ENCODE results near the gene PPCDC.

PPCDC gene

DNA sequence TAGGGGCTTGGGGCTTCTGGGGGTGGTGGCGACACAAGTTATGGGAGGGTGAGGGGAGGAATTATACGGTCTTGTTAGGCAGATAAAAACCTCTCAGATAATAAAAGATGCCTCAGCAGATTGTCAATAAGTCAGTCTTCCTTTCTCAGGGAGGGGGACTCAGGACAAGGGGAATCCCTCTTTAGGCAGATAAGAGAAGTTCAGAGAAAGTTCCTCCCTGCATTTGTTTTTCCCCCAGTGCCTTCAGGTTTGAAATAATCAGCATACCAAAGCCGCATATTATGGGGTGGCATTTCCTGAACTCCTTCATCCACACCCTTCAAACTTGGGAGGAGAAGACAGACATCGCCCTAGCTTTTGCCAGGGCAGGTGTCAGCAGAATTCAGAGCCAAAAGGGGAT, 8.5 kb downstream of the PPCDC start:
- Histone ChIP-seq H3K9ac (ENCODE audit: low read length) (no peak overlapping the region), H3K36me3 (ENCODE audit: control insufficient read depth, insufficient read depth, low read length, severe bottlenecking) (no peaks in the 10 kb centered on the region)

DNA sequence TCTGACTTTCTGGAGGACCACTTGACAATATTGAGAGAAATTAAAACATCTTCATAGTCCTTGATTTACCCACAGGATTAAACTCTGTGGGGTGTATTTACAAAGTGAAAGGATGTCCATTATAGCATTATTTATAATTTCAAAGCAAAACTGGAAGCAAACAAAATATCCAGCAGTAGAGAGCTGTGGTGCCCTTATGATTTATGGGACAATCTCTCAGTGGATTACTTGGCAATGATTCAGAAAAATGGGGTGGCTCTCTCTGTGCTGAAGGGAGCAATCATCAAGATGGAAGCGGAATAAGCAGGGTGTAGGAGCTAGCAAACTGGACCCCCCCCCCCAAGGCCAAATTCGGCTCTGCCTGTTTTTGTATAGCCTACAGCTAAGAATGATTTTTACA, 9.0 kb downstream of the PPCDC start:
- Histone ChIP-seq H3K36me3 (ENCODE audit: control insufficient read depth, insufficient read depth, low read length, severe bottlenecking) (no peaks in the 10 kb centered on the region), H3K4me1 (ENCODE audit: control insufficient read depth, insufficient read depth, low read length) (peaks cover 30% of the 10 kb centered on the region), H3K4me3 (ENCODE audit: low read length) (no peak overlapping the region), H3K9me3 (ENCODE audit: control insufficient read depth, low read length) (no peaks in the 10 kb centered on the region), H3K27me3 (replicated peaks; ENCODE audit: control insufficient read depth, insufficient read depth, low read length) (no peaks in the 10 kb centered on the region), H3K9ac (ENCODE audit: low read length) (no peak overlapping the region)
- no peak for DNase-seq (ENCODE audit: low read depth)

More for the DNA sequence above, 8.5 kb downstream of the PPCDC start:
- Histone ChIP-seq H3K9me3 (ENCODE audit: control insufficient read depth, low read length) (no peaks in the 10 kb centered on the region), H3K4me3 (ENCODE audit: low read length) (no peak overlapping the region), H3K27me3 (replicated peaks; ENCODE audit: control insufficient read depth, insufficient read depth, low read length) (no peaks in the 10 kb centered on the region), H3K4me1 (ENCODE audit: control insufficient read depth, insufficient read depth, low read length) (peaks cover 30% of the 10 kb centered on the region)
- no peak for DNase-seq (ENCODE audit: low read depth)

DNA sequence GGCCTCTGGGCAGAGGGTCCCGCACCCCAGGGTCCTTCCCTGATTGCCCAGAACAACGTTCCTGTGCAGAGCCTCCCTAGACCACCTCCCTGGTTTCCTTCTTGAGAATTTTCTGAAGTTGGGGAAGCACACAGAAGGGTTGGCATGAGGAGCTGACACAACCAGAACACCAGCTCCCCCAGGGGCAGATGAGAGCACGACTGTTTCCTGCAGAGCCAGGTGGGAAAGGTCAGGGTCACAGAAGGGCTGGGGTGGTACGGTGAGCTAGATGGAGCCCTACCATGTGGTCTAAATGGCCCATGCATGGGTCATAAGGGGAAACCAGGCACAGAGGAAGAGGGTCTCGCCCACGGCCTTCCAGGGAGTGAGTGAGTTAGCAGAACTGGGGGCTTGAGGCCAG, 10.4 kb downstream of the PPCDC start:
- Histone ChIP-seq H3K27me3 (replicated peaks; ENCODE audit: control insufficient read depth, insufficient read depth, low read length) (no peaks in the 10 kb centered on the region), H3K9ac (ENCODE audit: low read length) (no peak overlapping the region), H3K36me3 (ENCODE audit: control insufficient read depth, insufficient read depth, low read length, severe bottlenecking) (no peaks in the 10 kb centered on the region), H3K4me1 (ENCODE audit: control insufficient read depth, insufficient read depth, low read length) (peaks cover 30% of the 10 kb centered on the region), H3K9me3 (ENCODE audit: control insufficient read depth, low read length) (no peaks in the 10 kb centered on the region), H3K4me3 (ENCODE audit: low read length) (no peak overlapping the region)
- DNase-seq (ENCODE audit: low read depth), result no peak

DNA sequence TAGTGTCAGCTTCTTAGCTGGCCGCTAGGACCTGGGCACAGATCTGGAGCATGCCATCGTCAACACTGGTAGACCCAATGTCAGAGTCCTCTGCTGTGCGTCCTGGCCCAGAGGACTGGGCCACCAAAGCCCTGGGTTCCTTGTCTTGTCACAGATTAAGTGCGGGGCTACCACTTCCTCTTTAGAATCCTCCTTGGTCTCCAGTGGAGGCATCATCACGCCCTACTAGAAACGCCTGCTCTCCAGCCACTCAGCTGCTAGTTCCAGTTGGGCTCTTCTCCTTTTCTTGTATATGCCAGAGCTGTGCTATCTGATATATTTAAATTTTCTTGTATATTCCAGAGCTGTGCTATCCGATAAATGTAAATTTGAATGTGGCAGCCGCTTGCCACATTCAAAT, 11.2 kb downstream of the PPCDC start:
- no peaks in the 10 kb centered on the region for H3K9me3 ChIP-seq (ENCODE audit: control insufficient read depth, low read length)
- H3K27me3 ChIP-seq (replicated peaks; ENCODE audit: control insufficient read depth, insufficient read depth, low read length), result no peaks in the 10 kb centered on the region
- H3K36me3 ChIP-seq (ENCODE audit: control insufficient read depth, insufficient read depth, low read length, severe bottlenecking), result no peaks in the 10 kb centered on the region
- H3K4me1 ChIP-seq (ENCODE audit: control insufficient read depth, insufficient read depth, low read length), result peaks cover 27% of the 10 kb centered on the region
- no peak for DNase-seq (ENCODE audit: low read depth)
- no peak overlapping the region for H3K9ac ChIP-seq (ENCODE audit: low read length)
- no peak overlapping the region for H3K4me3 ChIP-seq (ENCODE audit: low read length)

DNA sequence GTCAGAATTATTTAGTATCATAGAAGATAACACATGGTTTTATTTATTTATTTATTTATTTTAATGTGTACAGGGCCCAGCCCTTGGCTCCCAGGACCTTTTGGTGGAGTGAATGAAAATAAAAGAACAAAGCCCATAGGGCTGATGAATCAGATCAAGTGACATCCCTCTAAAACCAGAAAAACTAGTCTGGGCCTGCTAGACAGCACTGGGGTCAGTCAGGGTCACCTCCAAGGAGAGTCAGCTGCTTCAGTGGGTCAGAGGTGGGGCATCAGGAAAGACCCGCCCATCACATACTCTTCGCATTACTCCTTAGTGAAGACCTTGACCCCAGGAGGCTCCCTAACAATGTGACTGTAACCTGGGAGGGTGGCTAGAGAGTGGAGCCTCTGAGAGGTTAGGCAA, 12.8 kb downstream of the PPCDC start:
- H3K27me3 ChIP-seq (replicated peaks; ENCODE audit: control insufficient read depth, insufficient read depth, low read length), result no peaks in the 10 kb centered on the region
- no peak overlapping the region for H3K9ac ChIP-seq (ENCODE audit: low read length)
- no peak overlapping the region for H3K4me3 ChIP-seq (ENCODE audit: low read length)
- peaks cover 11% of the 10 kb centered on the region for H3K4me1 ChIP-seq (ENCODE audit: control insufficient read depth, insufficient read depth, low read length)
- no peak for DNase-seq (ENCODE audit: low read depth)
- no peaks in the 10 kb centered on the region for H3K36me3 ChIP-seq (ENCODE audit: control insufficient read depth, insufficient read depth, low read length, severe bottlenecking)
- no peaks in the 10 kb centered on the region for H3K9me3 ChIP-seq (ENCODE audit: control insufficient read depth, low read length)

DNA sequence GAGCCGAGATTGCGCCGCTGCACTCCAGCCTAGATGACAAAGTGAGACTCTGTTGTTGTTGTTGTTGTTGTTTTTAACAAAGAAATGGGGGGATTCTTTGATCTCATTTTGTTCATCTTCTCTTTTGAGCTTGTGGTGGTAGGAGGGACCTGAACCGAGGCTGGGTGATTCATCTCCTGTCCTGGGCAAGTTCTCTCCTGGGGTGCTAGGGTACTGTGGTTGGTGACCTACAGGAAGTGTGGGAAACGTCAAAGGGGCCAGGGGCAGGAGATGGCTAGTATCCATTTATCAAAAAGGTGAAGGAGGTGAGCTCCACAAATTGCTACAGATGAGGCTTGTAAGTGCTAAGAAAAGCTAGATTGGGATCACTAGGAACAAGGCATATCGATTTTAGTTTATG, 14.3 kb downstream of the PPCDC start:
- H3K4me3 ChIP-seq (ENCODE audit: low read length), result no peak overlapping the region
- DNase-seq (ENCODE audit: low read depth), result no peak
- H3K27me3 ChIP-seq (replicated peaks; ENCODE audit: control insufficient read depth, insufficient read depth, low read length), result no peaks in the 10 kb centered on the region
- H3K9me3 ChIP-seq (ENCODE audit: control insufficient read depth, low read length), result no peaks in the 10 kb centered on the region
- no peak overlapping the region for H3K9ac ChIP-seq (ENCODE audit: low read length)
- H3K36me3 ChIP-seq (ENCODE audit: control insufficient read depth, insufficient read depth, low read length, severe bottlenecking), result no peaks in the 10 kb centered on the region
- peaks cover 13% of the 10 kb centered on the region for H3K4me1 ChIP-seq (ENCODE audit: control insufficient read depth, insufficient read depth, low read length)

DNA sequence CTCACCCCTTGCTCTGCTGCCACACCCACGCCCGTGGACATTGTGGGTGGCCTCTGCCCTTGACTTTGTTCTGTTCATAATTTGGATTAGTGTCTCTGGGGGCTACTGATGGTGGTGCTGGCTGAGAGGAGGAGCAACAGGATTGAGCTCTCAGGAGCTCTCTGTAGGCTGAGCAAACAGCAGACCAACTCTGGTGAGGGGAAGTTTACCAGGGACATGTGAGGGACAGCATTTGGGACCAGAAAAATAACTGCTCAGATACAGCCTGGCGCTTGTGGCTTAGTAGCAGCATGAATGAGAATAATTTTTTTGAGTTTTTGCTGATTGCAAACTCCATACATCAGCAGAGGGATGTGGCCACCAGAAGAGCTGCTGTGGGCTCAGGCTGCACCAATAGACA, 14.8 kb downstream of the PPCDC start:
- Histone ChIP-seq H3K9ac (ENCODE audit: low read length) (no peak overlapping the region), H3K4me1 (ENCODE audit: control insufficient read depth, insufficient read depth, low read length) (peaks cover 18% of the 10 kb centered on the region), H3K27me3 (replicated peaks; ENCODE audit: control insufficient read depth, insufficient read depth, low read length) (no peaks in the 10 kb centered on the region), H3K36me3 (ENCODE audit: control insufficient read depth, insufficient read depth, low read length, severe bottlenecking) (no peaks in the 10 kb centered on the region), H3K4me3 (ENCODE audit: low read length) (no peak overlapping the region), H3K9me3 (ENCODE audit: control insufficient read depth, low read length) (no peaks in the 10 kb centered on the region)
- DNase-seq (ENCODE audit: low read depth), result no peak

DNA sequence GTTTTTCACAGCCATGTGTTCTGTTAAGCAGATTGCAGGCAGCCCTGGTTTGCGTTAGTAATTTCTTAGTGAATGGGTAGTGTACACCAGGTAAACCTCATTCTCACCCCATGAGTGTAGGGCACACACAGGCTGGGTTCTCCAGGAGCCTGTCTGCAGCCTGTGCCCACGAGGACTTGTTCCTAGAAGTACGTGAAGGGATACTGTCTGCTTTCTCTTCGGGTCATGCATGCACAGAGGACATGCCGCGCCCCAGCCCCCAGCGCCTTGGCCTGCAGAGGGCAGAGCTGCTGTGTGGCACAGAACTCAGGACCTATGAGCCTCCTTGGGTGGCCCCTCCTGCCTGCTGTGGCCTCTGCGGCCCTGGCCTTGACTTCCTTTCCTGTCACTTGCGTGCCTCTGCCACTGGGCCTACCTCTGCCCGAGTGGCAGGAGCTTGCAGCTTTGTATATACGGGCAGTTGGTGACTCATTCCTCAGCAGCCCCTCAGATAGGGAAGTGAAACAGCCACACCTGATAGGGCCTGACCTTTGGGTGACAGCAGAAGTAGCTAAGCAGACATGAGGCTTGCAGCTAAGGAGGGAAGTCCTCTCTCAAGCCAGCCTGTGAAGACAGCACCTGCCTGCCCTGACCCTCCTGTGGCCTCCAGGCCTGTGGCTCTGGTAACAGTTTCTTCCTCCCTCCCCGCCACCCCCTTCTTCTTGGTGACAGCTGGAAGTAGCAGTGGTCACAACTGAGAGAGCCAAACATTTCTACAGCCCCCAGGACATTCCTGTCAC, 19.5 kb downstream of the PPCDC start:
- peak; percentile 47 for DNase-seq (ENCODE audit: low read depth)
- Histone ChIP-seq H3K4me3 (ENCODE audit: low read length) (peak overlapping the region; percentile 59), H3K27me3 (replicated peaks; ENCODE audit: control insufficient read depth, insufficient read depth, low read length) (no peaks in the 10 kb centered on the region), H3K36me3 (ENCODE audit: control insufficient read depth, insufficient read depth, low read length, severe bottlenecking) (no peaks in the 10 kb centered on the region), H3K9ac (ENCODE audit: low read length) (peak overlapping the region; percentile 66), H3K4me1 (ENCODE audit: control insufficient read depth, insufficient read depth, low read length) (peaks cover 37% of the 10 kb centered on the region), H3K9me3 (ENCODE audit: control insufficient read depth, low read length) (no peaks in the 10 kb centered on the region)

DNA sequence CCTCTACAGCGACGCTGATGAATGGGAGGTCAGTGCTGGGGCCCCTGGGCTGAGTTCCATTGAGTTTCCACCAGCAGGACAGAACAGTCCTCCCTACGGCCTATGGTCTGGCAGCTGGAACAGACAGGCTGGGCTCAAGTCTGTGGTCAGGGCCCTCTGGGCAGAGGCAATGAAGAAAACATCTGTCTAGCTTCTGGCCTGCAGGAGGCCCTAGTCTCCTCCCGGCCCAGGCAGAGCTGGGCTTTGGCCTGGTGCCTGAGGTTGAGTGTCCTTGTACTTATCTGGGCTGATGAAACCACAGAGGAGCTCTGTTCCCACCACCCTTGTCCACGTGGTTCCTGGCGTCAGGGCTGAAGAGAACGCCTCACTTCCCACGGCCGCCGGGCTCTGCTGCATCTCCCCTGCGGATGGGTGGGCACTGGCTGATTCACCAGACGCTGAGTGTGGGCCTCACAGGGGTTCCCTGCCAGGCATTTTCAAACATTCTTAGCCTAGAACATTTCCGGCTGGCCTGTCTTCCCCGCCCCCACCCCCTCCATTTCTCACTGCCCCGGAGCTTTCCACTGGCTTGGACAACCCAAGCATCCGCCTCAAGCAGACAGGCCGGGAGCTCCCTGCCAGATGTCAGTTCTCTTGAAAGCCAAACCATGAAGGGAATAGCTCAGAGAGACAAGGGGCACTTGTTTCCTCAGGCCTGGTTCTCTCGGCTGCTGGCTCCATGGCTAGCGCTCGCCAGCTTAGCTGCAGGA, 20.3 kb downstream of the PPCDC start:
- DNase-seq (ENCODE audit: low read depth), result peak; percentile 100
- Histone ChIP-seq H3K36me3 (ENCODE audit: control insufficient read depth, insufficient read depth, low read length, severe bottlenecking) (peaks cover 3% of the 10 kb centered on the region), H3K27me3 (replicated peaks; ENCODE audit: control insufficient read depth, insufficient read depth, low read length) (no peaks in the 10 kb centered on the region), H3K4me3 (ENCODE audit: low read length) (peak overlapping the region; percentile 59), H3K4me1 (ENCODE audit: control insufficient read depth, insufficient read depth, low read length) (peaks cover 36% of the 10 kb centered on the region), H3K9ac (ENCODE audit: low read length) (peak overlapping the region; percentile 69), H3K9me3 (ENCODE audit: control insufficient read depth, low read length) (no peaks in the 10 kb centered on the region)

DNA sequence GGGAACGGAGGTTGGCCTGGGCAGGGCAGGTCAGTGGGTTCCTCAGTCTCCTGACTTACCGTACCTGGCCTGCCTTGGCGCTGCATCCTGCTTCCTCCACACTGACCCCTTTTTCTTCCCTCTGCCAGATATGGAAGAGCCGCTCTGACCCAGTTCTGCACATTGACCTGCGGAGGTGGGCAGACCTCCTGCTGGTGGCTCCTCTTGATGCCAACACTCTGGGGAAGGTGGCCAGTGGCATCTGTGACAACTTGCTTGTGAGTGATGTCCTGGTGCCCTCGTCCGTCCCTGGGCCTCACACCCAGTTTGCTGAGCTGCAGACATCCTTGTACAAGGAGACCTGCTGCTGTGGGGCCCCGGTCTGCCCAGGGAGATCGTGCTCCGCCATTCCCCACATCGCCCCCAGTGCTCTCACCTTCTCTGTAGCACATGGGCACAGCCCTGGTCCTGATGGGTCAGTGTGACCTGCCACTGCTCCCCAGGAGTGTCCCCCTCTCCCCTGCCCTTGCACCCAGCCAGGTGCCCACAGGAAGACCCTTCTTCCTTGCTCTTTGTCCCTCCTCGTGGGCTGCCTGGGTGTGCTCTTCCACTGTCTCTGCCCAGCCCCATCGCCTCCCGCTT, 21.0 kb downstream of the PPCDC start:
- Histone ChIP-seq H3K4me1 (ENCODE audit: control insufficient read depth, insufficient read depth, low read length) (peaks cover 30% of the 10 kb centered on the region), H3K9ac (ENCODE audit: low read length) (peak overlapping the region; percentile 69)
- no peak for DNase-seq (ENCODE audit: low read depth)

DNA sequence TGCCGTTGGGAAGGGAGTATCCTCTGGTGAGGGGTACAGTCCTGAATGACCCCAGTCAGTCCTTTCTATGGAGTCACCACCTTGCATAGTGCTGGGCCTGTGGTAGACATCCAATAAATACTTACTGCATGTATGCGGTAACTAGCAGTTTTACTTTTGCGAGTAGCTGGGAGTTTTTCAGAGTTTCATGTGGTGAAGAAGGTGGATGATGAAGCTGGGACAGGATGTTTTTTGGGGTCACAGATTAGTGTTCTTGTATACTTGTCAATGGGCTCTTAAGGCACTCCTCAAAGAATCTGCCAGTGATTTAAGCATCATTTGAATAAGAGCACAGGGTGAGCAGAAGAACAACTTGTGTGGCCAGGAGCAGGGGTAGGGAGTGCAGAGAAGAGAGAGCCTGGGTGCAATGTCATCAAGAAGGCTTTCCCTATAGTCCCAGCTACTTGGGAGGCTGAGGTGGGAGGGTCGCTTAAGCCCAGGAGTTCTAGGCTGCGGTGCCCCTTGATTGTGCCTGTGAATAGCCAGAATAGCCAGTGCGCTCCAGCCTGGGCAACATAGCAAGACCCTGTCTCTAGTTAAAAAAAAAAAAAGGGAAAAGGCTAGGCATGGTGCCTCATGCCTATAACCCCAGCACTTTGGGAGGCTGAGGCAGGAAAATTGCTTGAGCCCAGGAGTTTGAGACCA, 22.1 kb downstream of the PPCDC start:
- no peak for DNase-seq (ENCODE audit: low read depth)
- peaks cover 30% of the 10 kb centered on the region for H3K4me1 ChIP-seq (ENCODE audit: control insufficient read depth, insufficient read depth, low read length)
- H3K36me3 ChIP-seq (ENCODE audit: control insufficient read depth, insufficient read depth, low read length, severe bottlenecking), result peaks cover 11% of the 10 kb centered on the region

More for the DNA sequence above, 21.0 kb downstream of the PPCDC start:
- no peaks in the 10 kb centered on the region for H3K9me3 ChIP-seq (ENCODE audit: control insufficient read depth, low read length)
- no peaks in the 10 kb centered on the region for H3K27me3 ChIP-seq (replicated peaks; ENCODE audit: control insufficient read depth, insufficient read depth, low read length)
- H3K4me3 ChIP-seq (ENCODE audit: low read length), result peak overlapping the region; percentile 59
- H3K36me3 ChIP-seq (ENCODE audit: control insufficient read depth, insufficient read depth, low read length, severe bottlenecking), result peaks cover 7% of the 10 kb centered on the region

More for the DNA sequence above, 22.1 kb downstream of the PPCDC start:
- no peaks in the 10 kb centered on the region for H3K27me3 ChIP-seq (replicated peaks; ENCODE audit: control insufficient read depth, insufficient read depth, low read length)
- no peaks in the 10 kb centered on the region for H3K9me3 ChIP-seq (ENCODE audit: control insufficient read depth, low read length)
- H3K4me3 ChIP-seq (ENCODE audit: low read length), result no peak overlapping the region
- no peak overlapping the region for H3K9ac ChIP-seq (ENCODE audit: low read length)
